Lung microvascular endothelial cell (primary cell): Measurements from ENCODE around the gene SCAPER. TPM values are rescaled to one million over a fixed set of nuclear protein-coding genes. Genes with fewer than 3 reads are reported as not detected.

ENCODE experiments used
- DNase-seq, 2 donors: peaks; one replicate each; pipeline versions ENCODE4 v3.0.0 to v3.0.0-alpha.2; 2010; ENCODE audit warnings: low read depth in 2 of 2
- total RNA-seq: library from RNA; depleted of rRNA; stranded (reverse); fragments of >200 nt; gene quantifications from 2 replicates; pipeline ENCODE4 v1.2.1, GENCODE V29; 2014

Gene SCAPER
- total RNA-seq, 1 donor from 2014 or later: 11.5 TPM

- no peak for DNase-seq
These were observed 564.3 kb downstream of the SCAPER start for GRCh38 chr15:76340803-76341365.

GRCh38 chr15:76340198-76340802 is 564.8 kb downstream of the SCAPER start:
- peak; percentile 35 to 50 for DNase-seq

DNA sequence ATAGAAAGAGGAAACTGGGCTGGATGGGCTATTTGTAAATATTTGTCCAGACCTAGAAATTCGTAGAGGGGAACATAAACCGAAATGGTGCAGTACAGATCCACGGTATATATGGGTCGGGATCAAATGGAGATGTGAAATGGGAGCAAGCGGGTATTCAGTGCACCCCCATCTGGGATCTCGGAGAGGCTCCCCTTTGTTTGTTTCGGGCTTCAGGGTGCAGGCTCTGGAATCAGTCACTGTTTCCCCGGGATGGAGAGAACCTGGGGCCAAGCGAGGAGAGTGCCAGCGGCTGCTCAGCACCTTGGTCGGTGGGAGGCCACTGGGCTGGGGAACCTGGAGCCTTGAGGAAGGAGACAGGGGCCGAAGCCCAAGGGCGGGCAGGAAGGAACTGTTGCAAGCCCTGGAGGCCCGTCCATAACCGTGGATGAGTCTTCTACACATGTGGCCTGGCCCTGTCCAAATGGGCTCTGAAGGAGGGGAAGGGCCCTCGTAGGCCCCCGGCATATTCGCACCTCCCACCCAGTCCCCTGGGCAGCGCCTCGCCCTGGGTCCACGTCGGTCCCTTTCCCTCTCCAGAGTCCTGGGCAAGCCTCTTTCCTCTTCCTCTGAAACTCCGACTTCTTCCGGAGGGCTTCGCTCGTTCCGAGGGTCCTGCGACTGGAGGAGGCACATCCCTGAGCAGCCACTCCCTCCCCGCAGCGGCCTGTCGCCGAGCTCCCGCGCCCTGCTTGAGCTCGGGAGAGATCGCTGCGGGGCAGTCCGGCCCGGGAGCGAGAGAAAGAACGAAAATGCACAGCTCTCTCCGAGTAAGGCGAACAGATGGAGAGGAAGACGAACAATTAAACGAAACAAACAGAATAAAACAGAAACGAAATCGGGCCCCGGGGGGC is 565.6 kb downstream of the SCAPER start:
- DNase-seq: peak; percentile 29 to 37

- no peak for DNase-seq
These were observed 566.4 kb downstream of the SCAPER start for GRCh38 chr15:76338486-76339304.

DNA sequence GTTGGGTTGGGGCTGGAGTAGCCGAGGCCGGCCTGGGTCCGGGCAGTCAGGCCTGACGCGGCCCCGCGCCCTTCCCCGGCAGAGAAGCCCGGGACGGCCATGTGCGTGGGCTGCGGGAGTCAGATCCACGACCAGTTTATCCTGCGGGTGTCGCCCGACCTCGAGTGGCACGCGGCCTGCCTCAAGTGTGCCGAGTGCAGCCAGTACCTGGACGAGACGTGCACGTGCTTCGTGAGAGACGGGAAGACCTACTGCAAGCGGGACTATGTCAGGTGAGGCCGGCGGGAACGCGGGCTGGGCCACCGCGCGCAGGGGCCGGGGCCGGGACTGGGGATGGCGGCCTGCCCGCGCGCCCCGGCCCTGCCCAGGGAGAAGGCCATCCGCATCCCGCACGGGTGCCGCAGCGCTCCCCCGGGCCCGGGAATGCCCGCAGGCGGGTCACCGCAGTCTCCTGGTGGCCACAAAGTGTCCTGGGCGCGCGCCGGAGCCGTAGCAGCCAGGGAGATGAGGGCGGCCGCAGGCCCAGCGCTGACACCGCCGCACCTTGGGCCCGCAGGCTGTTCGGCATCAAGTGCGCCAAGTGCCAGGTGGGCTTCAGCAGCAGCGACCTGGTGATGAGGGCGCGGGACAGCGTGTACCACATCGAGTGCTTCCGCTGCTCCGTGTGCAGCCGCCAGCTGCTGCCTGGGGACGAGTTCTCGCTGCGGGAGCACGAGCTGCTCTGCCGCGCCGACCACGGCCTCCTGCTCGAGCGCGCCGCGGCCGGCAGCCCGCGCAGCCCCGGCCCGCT is 567.2 kb downstream of the SCAPER start:
- DNase-seq: peak in 1 of 2 donors; percentile 35

- peak in 1 of 2 donors; percentile 26 for DNase-seq
These were observed 568.0 kb downstream of the SCAPER start for GRCh38 chr15:76337059-76337695.

DNA sequence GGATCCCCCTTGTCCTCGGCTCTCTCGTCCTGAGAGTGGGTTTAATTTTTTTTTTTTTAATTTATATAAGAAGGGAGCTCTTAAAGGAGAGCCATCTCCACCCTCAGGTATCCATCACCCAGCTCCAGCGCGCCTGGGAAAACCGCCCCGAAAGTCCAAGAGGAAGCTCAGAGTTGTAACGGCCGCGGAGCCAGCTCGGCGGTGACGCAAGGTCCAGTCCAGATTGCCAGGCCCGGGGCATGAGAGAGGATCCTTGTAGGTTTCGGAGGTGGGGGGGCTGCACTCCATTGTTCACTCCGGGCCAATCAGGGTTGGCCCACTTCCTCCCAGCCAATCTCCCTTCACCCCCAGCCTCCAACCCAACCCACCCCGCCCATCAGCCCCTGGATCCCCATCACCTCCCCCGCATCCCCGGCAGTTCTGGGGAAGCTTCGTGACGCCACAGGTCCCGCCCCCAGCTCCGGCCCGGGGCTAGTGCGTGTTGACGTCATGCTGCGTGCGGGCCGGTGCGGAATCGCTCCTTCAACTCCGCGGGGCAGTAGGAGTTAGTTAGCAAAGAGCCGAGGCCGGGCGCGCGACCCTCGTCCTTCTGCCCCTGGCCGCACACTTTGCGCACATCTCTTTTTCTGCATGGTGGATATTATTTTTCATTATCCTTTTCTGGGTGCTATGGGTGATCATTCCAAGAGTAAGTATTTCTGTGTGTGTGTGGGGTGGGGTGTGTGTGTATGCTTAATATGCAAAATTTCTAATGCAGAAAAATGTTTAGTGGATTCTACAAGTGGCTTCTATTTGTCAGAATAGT is 568.7 kb downstream of the SCAPER start, which contains the start of gene ISL2:
Gene ISL2, plus strand, starts transcription at position 520 of the 805 bp plus-strand sequence. Its CDS starts 111 bp downstream, at position 631.
- peak; percentile 62 to 82 for DNase-seq

DNA sequence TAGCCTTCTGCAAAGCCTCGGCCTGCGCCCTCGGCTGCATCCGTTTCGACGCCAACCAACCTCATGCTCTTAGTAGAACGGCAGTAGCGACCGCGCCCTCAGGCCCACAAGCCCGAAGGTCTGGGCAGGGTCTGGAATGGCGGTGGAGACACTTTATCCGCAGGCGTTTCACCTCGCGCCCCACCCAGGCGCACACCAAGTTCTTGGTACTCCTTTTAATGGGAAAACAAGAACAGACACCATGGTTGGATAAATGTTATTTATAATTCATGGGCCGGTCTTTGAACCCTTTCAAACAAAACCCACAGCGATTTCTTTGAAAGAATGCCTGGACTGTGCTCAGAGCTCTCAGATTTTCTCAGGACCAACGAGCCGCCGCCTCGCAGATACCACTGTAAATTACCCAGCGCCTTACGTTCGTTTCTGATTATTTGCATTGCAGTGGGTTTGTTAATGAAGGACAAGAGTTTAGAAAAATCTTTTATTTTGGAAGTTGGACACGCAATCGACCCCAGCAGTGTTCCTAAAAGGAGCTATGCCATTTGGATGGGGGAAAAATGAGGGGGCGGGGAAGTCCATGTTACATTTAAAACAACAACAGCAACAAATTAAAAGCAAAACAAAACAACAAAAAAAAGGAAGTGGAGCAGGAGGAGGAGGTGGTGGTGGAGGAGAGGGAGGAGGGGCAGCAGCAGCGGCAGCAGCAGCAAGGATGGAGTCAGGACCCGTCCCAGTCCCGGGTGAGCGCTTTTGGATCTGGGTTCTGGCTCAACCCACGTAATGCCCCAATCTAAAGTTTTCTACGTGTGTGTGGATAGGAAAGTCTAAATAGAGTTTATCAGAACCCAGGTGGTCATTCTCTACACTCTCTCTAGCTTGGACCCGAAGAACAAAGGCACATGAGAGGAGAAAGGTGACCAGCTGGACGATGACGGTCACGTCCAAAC is 569.6 kb downstream of the SCAPER start:
- DNase-seq: no peak

DNA sequence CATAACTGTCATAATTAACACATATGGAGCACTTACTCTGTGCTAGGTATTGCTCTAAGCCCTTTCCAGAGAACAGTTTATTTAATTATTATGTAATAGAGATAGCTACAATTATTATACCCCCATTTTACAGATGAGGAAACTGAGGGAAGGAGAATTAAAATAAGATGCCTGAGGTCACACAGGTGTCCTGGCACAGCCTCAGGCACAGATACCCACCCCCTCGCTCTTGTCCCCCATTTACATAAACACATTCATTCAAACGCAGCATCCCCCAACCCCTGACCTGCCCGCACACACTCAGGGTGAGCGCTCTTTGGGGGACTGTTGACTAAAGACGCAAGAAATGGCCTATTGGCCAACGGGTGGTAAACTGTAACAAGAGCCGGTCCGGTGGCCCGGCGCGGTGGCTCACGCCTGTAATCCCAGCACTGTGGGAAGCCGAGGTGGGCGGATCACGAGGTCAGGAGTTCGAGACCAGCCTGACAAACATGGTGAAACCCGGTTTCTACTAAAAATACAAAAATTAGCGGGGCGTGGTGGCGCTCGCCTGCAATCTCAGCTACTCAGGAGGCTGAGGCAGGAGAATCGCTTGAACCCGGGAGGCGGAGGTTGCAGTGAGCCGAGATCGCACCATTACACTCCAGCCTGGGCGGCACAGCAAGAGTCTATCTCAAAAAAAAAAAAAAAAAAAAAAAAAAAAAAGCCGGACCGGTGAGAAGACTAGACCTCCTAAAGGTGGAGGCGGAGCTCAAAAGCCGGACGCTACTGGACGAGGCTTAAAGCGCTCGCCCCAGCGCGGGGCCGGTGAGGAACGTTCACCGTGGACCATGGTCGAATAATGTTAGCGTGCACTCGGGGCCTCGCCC is 570.5 kb downstream of the SCAPER start:
- no peak for DNase-seq

DNA sequence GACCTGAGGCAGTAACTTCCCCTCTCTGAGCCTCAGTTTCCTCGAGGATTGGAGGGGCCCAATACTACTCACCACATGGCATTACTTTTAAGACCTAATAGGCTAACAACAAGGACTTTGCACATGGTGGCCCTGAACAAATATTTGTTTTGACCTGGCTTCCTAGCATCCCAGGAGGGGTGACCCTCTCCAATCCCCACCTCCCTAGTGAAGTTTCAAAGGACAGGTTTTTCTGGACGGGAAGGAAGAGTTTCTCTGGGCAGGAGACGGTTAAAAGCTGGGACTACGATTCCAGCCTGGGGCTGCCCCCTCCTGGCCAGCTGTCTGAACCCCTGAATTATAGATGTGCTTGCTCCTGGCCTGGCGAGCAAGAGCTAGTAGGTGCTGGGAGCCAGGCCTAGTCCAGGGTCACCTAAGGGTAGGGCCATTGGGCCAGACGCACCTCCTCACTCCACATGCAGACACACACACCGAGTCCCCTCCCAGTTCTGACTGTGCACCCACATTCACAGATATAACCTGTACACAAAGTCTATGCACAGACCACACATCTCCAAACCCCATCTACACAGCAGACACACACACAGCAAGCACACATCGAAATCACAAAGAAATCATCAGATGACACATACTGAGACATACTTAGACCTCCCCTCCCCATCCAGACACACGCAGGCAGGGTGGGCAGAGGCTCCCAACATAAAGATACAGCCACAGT is 571.3 kb downstream of the SCAPER start:
- no peak for DNase-seq

GRCh38 chr15:76333309-76333708 is 571.8 kb downstream of the SCAPER start:
- no peak for DNase-seq

GRCh38 chr15:76332796-76333195 is 572.3 kb downstream of the SCAPER start:
- no peak for DNase-seq

DNA sequence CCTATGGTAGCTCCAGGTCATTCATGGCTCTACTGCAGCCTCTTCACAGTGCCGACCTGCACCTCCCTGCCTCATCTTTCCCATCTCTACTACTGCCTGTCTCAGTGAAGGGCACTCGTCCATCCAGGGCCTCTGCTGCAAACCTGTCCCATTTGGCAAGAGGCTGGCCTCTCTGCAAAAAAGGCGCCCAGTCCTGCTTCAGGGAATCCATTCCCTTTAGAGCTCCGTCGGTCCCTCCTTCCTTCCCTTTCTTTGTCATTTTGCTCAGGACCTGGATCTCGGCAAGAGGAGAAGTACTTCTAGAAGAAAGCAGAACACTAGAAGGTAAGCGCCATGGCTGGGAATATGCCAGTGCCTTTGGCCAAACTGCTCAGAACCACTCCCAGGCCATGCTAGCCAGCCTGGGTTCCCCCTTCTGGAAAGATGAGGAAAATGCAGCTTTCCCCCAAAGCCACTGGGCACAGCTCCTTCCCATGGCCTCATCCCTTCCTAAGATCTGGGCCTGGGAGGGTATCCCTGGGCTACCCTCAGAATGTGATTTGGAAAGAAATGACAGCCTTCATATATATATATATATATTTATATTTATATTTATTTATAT is 575.0 kb downstream of the SCAPER start:
- DNase-seq: peak; percentile 52 to 66

- no peak for DNase-seq
These were observed 576.2 kb downstream of the SCAPER start for GRCh38 chr15:76328958-76329357.

GRCh38 chr15:76328106-76328696 is 576.9 kb downstream of the SCAPER start:
- no peak for DNase-seq
